DMS153 (cell line): ENCODE results near the gene CCDC51.
A peak's percentile ranks its signal among the peaks of the same experiment; 100 is the strongest.

ENCODE experiments used
- DNase-seq: peaks from one replicate; lab custom pipeline; 2025; lab: John Stamatoyannopoulos, UW

Gene CCDC51

GRCh38 chr3:48433472-48434118 is 6.3 kb downstream of the CCDC51 start:
- DNase-seq, result no peak

GRCh38 chr3:48432411-48433371 is 7.2 kb downstream of the CCDC51 start:
- DNase-seq, result no peak

- no peak for DNase-seq
These were observed 8.5 kb downstream of the CCDC51 start for GRCh38 chr3:48431224-48432029.

GRCh38 chr3:48430708-48431101 is 9.2 kb downstream of the CCDC51 start:
- no peak for DNase-seq

GRCh38 chr3:48429960-48430707 is 9.8 kb downstream of the CCDC51 start, which contains the start of gene PLXNB1:
Gene PLXNB1, minus strand, starts transcription at chr3:48430086. Its CDS starts 5,475 bp downstream, at chr3:48424611.
- DNase-seq, result peak; percentile 51

GRCh38 chr3:48429317-48429959 is 10.5 kb downstream of the CCDC51 start:
- DNase-seq, result peak; percentile 30

- no peak for DNase-seq
These were observed 11.2 kb downstream of the CCDC51 start for GRCh38 chr3:48428572-48429316.

GRCh38 chr3:48428088-48428571 is 11.8 kb downstream of the CCDC51 start:
- no peak for DNase-seq

GRCh38 chr3:48427630-48427962 is 12.3 kb downstream of the CCDC51 start:
- DNase-seq, result no peak

- DNase-seq, result no peak
These were observed 12.8 kb downstream of the CCDC51 start for GRCh38 chr3:48426944-48427629.

- no peak for DNase-seq
These were observed 13.5 kb downstream of the CCDC51 start for GRCh38 chr3:48426401-48426909.

GRCh38 chr3:48425281-48425812 is 14.6 kb downstream of the CCDC51 start:
- no peak for DNase-seq

- no peak for DNase-seq
These were observed 15.8 kb downstream of the CCDC51 start for GRCh38 chr3:48423883-48424695.

- DNase-seq, result no peak
These were observed 16.6 kb downstream of the CCDC51 start for GRCh38 chr3:48423241-48423882.

- DNase-seq, result no peak
These were observed 17.2 kb downstream of the CCDC51 start for GRCh38 chr3:48422681-48423080.

- no peak for DNase-seq
These were observed 17.6 kb downstream of the CCDC51 start for GRCh38 chr3:48422272-48422671.

- DNase-seq, result no peak
These were observed 19.4 kb downstream of the CCDC51 start for GRCh38 chr3:48420561-48420960.

- no peak for DNase-seq
These were observed 20.3 kb downstream of the CCDC51 start for GRCh38 chr3:48419597-48419996.
